Stromal cell of bone marrow (primary cell): ENCODE data around the gene OTOG.

Source experiments
- DNase-seq: peaks from one replicate; pipeline ENCODE4 v3.0.0-alpha.2; 2012; ENCODE audit warnings: low read depth

Gene OTOG

GRCh38 chr11:17561111-17561415 is 14.0 kb downstream of the OTOG start:
- no peak for DNase-seq

- no peak for DNase-seq
Measured at GRCh38 chr11:17561526-17561925, 14.5 kb downstream of the OTOG start.

GRCh38 chr11:17563231-17563646 is 16.2 kb downstream of the OTOG start:
- DNase-seq, result no peak

GRCh38 chr11:17563961-17564686 is 17.1 kb downstream of the OTOG start:
- no peak for DNase-seq

GRCh38 chr11:17564687-17565042 is 17.6 kb downstream of the OTOG start:
- DNase-seq, result no peak

- DNase-seq, result no peak
Measured at GRCh38 chr11:17568944-17569343, 21.9 kb downstream of the OTOG start.

- no peak for DNase-seq
Measured at GRCh38 chr11:17570034-17570433, 23.0 kb downstream of the OTOG start.

- no peak for DNase-seq
Measured at GRCh38 chr11:17571431-17572358, 24.6 kb downstream of the OTOG start.

- no peak for DNase-seq
Measured at GRCh38 chr11:17572359-17572690, 25.3 kb downstream of the OTOG start.

GRCh38 chr11:17572791-17573460 is 25.9 kb downstream of the OTOG start:
- DNase-seq, result no peak

GRCh38 chr11:17573526-17573925 is 26.5 kb downstream of the OTOG start:
- no peak for DNase-seq

GRCh38 chr11:17574141-17575091 is 27.4 kb downstream of the OTOG start:
- DNase-seq, result no peak

GRCh38 chr11:17575431-17576425 is 28.7 kb downstream of the OTOG start:
- no peak for DNase-seq

GRCh38 chr11:17578296-17578695 is 31.2 kb downstream of the OTOG start:
- no peak for DNase-seq

GRCh38 chr11:17578958-17579357 is 31.9 kb downstream of the OTOG start:
- DNase-seq, result no peak

- DNase-seq, result no peak
Measured at GRCh38 chr11:17579451-17579850, 32.4 kb downstream of the OTOG start.

GRCh38 chr11:17580271-17580670 is 33.2 kb downstream of the OTOG start:
- no peak for DNase-seq

- no peak for DNase-seq
Measured at GRCh38 chr11:17581036-17581731, 34.1 kb downstream of the OTOG start.

GRCh38 chr11:17581732-17582053 is 34.6 kb downstream of the OTOG start:
- DNase-seq, result no peak
